ENCODE results near the gene IRX2. TPM values are rescaled to one million over a fixed set of nuclear protein-coding genes. Genes with fewer than 3 reads are reported as not detected.

IRX2 gene
- total and polyA plus RNA-seq, 2 donors (not counting 1 experiment from before 2014, with no cell fraction given), result 0.33 to 0.40 TPM

DNA sequence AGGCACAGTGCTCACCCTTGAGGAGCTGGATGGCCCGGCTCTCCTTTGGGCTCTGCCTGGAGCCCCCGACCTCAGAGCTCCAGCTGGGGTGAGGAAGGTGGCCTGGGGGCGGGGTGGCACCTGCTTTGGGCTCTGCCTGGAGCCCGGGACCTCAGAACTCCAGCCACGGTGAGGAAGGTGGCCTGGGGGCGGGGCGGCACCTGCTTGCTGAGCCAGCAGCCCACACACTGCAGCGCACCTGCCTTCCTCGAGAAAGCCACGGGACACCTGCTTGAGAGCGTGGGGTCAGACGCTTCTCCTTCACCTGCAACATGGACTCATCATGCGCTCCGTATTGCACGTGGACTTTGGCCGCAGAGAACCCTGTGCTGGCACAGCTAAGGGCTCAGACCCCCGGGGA, 51.8 kb downstream of the IRX2 start:
- Histone ChIP-seq H3K9ac (ENCODE audit: insufficient read depth, low read length) (no peak overlapping the region), H3K4me1 (ENCODE audit: control insufficient read depth, extremely low read depth, insufficient read depth, low read length) (no peaks in the 10 kb centered on the region), H3K79me2 (ENCODE audit: control insufficient read depth, insufficient read depth, low read length) (no peaks in the 10 kb centered on the region), H3K36me3 (ENCODE audit: control insufficient read depth, insufficient read depth, low read length) (no peaks in the 10 kb centered on the region), H3K27ac (ENCODE audit: insufficient read depth, low read length) (no peak overlapping the region), H2AFZ (ENCODE audit: low read length) (no peak overlapping the region), H4K20me1 (ENCODE audit: control insufficient read depth, extremely low read depth, insufficient read depth, low read length) (no peaks in the 10 kb centered on the region), H3K4me2 (ENCODE audit: extremely low read depth, insufficient read depth, low read length) (no peak overlapping the region), H3K4me3 (replicated peaks in 1 of 4; ENCODE audit: control extremely low read depth in 1 of 4, insufficient read depth in 1 of 4, low read depth in 3 of 4, low read length in 4 of 4) (no peak overlapping the region), H3K27me3 (ENCODE audit: control insufficient read depth, insufficient read depth, low read length) (no peaks in the 10 kb centered on the region), H3K9me3 (ENCODE audit: control insufficient read depth, insufficient read depth, low read depth, low read length) (no peaks in the 10 kb centered on the region)
- no peak for DNase-seq (ENCODE audit: low read depth in 2 of 2)
- TF ChIP-seq, protein P1, sequence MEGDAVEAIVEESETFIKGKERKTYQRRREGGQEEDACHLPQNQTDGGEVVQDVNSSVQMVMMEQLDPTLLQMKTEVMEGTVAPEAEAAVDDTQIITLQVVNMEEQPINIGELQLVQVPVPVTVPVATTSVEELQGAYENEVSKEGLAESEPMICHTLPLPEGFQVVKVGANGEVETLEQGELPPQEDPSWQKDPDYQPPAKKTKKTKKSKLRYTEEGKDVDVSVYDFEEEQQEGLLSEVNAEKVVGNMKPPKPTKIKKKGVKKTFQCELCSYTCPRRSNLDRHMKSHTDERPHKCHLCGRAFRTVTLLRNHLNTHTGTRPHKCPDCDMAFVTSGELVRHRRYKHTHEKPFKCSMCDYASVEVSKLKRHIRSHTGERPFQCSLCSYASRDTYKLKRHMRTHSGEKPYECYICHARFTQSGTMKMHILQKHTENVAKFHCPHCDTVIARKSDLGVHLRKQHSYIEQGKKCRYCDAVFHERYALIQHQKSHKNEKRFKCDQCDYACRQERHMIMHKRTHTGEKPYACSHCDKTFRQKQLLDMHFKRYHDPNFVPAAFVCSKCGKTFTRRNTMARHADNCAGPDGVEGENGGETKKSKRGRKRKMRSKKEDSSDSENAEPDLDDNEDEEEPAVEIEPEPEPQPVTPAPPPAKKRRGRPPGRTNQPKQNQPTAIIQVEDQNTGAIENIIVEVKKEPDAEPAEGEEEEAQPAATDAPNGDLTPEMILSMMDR (conservative IDR thresholded peaks at IDR 0.05 in 1 of 2, IDR thresholded peaks at IDR 0.05 in 1 of 2; ENCODE audit: low read depth in 1 of 2, low read length in 2 of 2), result no peak
- no peak for TF ChIP-seq EZH2 (IDR thresholded peaks at IDR 0.05; ENCODE audit: low read length, missing control alignments)

DNA sequence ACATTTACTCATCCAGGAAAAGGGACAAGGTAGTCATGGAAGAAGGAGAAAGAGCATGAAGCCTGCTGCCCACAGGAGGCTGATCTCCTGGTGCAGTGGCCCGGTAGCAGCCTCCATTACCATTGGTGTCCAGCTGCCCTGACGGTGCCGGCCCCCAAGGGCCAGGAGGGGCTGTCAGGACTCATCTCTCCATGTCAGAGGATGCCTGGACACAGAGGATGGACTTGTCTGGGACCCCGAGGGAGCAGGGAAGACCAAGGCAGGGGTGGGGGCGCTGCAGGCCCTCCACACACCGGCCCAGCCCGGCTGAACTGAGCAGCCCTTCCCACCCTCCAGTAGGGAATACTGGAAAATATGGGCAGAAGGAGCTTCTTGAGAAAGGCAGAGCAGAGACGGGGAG, 52.2 kb downstream of the IRX2 start:
- Histone ChIP-seq H3K79me2 (ENCODE audit: control insufficient read depth, insufficient read depth, low read length) (no peaks in the 10 kb centered on the region), H3K4me1 (ENCODE audit: control insufficient read depth, extremely low read depth, insufficient read depth, low read length) (no peaks in the 10 kb centered on the region), H3K27ac (ENCODE audit: insufficient read depth, low read length) (no peak overlapping the region), H3K9me3 (ENCODE audit: control insufficient read depth, insufficient read depth, low read depth, low read length) (no peaks in the 10 kb centered on the region), H3K9ac (ENCODE audit: insufficient read depth, low read length) (no peak overlapping the region), H4K20me1 (ENCODE audit: control insufficient read depth, extremely low read depth, insufficient read depth, low read length) (no peaks in the 10 kb centered on the region), H3K4me3 (replicated peaks in 1 of 4; ENCODE audit: control extremely low read depth in 1 of 4, insufficient read depth in 1 of 4, low read depth in 3 of 4, low read length in 4 of 4) (no peak overlapping the region), H3K27me3 (ENCODE audit: control insufficient read depth, insufficient read depth, low read length) (no peaks in the 10 kb centered on the region), H2AFZ (ENCODE audit: low read length) (no peak overlapping the region), H3K36me3 (ENCODE audit: control insufficient read depth, insufficient read depth, low read length) (no peaks in the 10 kb centered on the region), H3K4me2 (ENCODE audit: extremely low read depth, insufficient read depth, low read length) (no peak overlapping the region)
- DNase-seq (ENCODE audit: low read depth in 2 of 2), result no peak
- TF ChIP-seq, protein P1 (conservative IDR thresholded peaks at IDR 0.05 in 1 of 2, IDR thresholded peaks at IDR 0.05 in 1 of 2; ENCODE audit: low read depth in 1 of 2, low read length in 2 of 2), result no peak
- no peak for TF ChIP-seq EZH2 (IDR thresholded peaks at IDR 0.05; ENCODE audit: low read length, missing control alignments)

DNA sequence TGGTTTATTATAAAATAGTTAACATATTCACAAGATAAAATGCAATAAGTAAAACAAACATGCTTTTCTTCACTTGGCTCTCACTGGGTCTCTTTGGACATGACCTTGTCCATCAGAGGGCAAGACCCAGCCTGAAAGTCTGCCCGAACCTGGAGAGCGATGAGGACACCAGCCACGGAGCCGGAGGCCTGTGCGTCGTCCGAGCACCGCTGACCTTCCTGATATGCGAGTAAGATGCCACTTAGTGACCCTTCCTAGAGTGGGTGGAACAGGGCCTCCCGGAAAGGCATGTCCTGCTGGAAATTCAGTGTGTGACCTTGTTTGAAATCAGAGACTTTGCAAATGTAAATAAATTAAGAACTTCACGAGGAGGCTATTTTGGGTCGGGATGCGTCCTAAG, 52.9 kb downstream of the IRX2 start:
- Histone ChIP-seq H4K20me1 (ENCODE audit: control insufficient read depth, extremely low read depth, insufficient read depth, low read length) (no peaks in the 10 kb centered on the region), H3K79me2 (ENCODE audit: control insufficient read depth, insufficient read depth, low read length) (no peaks in the 10 kb centered on the region), H2AFZ (ENCODE audit: low read length) (no peak overlapping the region), H3K27ac (ENCODE audit: insufficient read depth, low read length) (no peak overlapping the region), H3K4me2 (ENCODE audit: extremely low read depth, insufficient read depth, low read length) (no peak overlapping the region), H3K27me3 (ENCODE audit: control insufficient read depth, insufficient read depth, low read length) (no peaks in the 10 kb centered on the region), H3K9ac (ENCODE audit: insufficient read depth, low read length) (no peak overlapping the region), H3K36me3 (ENCODE audit: control insufficient read depth, insufficient read depth, low read length) (no peaks in the 10 kb centered on the region), H3K4me1 (ENCODE audit: control insufficient read depth, extremely low read depth, insufficient read depth, low read length) (no peaks in the 10 kb centered on the region), H3K4me3 (replicated peaks in 1 of 4; ENCODE audit: control extremely low read depth in 1 of 4, insufficient read depth in 1 of 4, low read depth in 3 of 4, low read length in 4 of 4) (no peak overlapping the region), H3K9me3 (ENCODE audit: control insufficient read depth, insufficient read depth, low read depth, low read length) (no peaks in the 10 kb centered on the region)
- DNase-seq (ENCODE audit: low read depth in 2 of 2), result no peak
- TF ChIP-seq, protein P1 (conservative IDR thresholded peaks at IDR 0.05 in 1 of 2, IDR thresholded peaks at IDR 0.05 in 1 of 2; ENCODE audit: low read depth in 1 of 2, low read length in 2 of 2), result no peak
- no peak for TF ChIP-seq EZH2 (IDR thresholded peaks at IDR 0.05; ENCODE audit: low read length, missing control alignments)

Measured in fibroblast of lung (primary cell).